Activated CD4-positive, alpha-beta memory T cell treated with anti-CD3 and anti-CD28 coated beads for 36 hours (primary cell): Measurements from ENCODE around the gene CYB5R4. TPM values are rescaled to one million over a fixed set of nuclear protein-coding genes. Genes with fewer than 3 reads are reported as not detected.
"Not testable (repeated sequence)": the region's sequence is repeated elsewhere in the genome, so short reads cannot be mapped to it uniquely, and the experiment has no call there.

Source experiments
- CTCF ChIA-PET: fragments of 350-600 bp; sonication (Branson Sonifier 250); formaldehyde crosslinking; loops from one replicate; lab custom pipeline; 2021; ENCODE audit warnings: antibody characterized with exemption, inconsistent platforms; lab: Charles Lee
- POLR2A ChIA-PET: fragments of 350-600 bp; sonication (Branson Sonifier 250); formaldehyde crosslinking; loops from one replicate; lab custom pipeline; 2021; ENCODE audit warnings: antibody characterized with exemption; lab: Charles Lee
- DNase-seq: peaks from one replicate; pipeline ENCODE4 v3.0.0-alpha.2; 2020
- H3K27ac Mint-ChIP-seq: one replicate; pipeline ENCODE4 v1.8.0; 2021; ENCODE audit warnings: mixed read lengths
- H3K27me3 Mint-ChIP-seq: one replicate; pipeline ENCODE4 v1.8.0; 2021; ENCODE audit warnings: mixed read lengths
- H3K36me3 Mint-ChIP-seq: one replicate; pipeline ENCODE4 v1.8.0; 2021; ENCODE audit warnings: mixed read lengths
- H3K4me1 Mint-ChIP-seq: one replicate; pipeline ENCODE4 v1.8.0; 2021; ENCODE audit warnings: low read depth, mixed read lengths
- H3K4me3 Mint-ChIP-seq: one replicate; pipeline ENCODE4 v1.8.0; 2021; ENCODE audit warnings: mild to moderate bottlenecking, mixed read lengths
- H3K9me3 Mint-ChIP-seq: one replicate; pipeline ENCODE4 v1.8.0; 2021; ENCODE audit warnings: mixed read lengths
- intact Hi-C: fragments of 100-400 bp; cut with micrococcal nuclease; formaldehyde crosslinking; loops from one replicate; pipeline ENCODE4 v1.15.1; 2023
- total RNA-seq, 2 experiments: library from RNA; stranded (reverse); gene quantifications; one replicate each; pipeline ENCODE4 v1.2.3, GENCODE V29; 2021

The CYB5R4 gene
- total RNA-seq, 2 experiments from 2014 or later = 26.2 to 29.8 TPM

- DNase-seq = no peak
- peaks cover 48% of the 10 kb centered on the region for H3K36me3 Mint-ChIP-seq
- POLR2A ChIA-PET = no interaction called here
These were observed 68.0 kb downstream of the CYB5R4 start for GRCh38 chr6:83927470-83927869.

GRCh38 chr6:83928286-83928685, 68.8 kb downstream of the CYB5R4 start:
- Mint-ChIP-seq H3K9me3 (no peaks in the 10 kb centered on the region), H3K4me3 (no peak overlapping the region), H3K27ac (no peak overlapping the region), H3K36me3 (peaks cover 44% of the 10 kb centered on the region), H3K27me3 (no peaks in the 10 kb centered on the region), H3K4me1 (no peaks in the 10 kb centered on the region)
- ChIA-PET CTCF (interaction anchor here (0.6 kb wide), 1 partner anchor 299 kb away, joined by 3 read pairs; the partner anchor contains the start of gene CEP162), POLR2A (no interaction called here)
- no peak for DNase-seq
- intact Hi-C loops = no loop called here

More at GRCh38 chr6:83927470-83927869, 68.0 kb downstream of the CYB5R4 start:
- H3K4me3 Mint-ChIP-seq = no peak overlapping the region
- no peak overlapping the region for H3K27ac Mint-ChIP-seq
- H3K27me3 Mint-ChIP-seq = no peaks in the 10 kb centered on the region
- H3K4me1 Mint-ChIP-seq = no peaks in the 10 kb centered on the region
- CTCF ChIA-PET = interaction anchor here (0.6 kb wide), 1 partner anchor 295 kb away, joined by 3 read pairs; no protein-coding TSS in a partner anchor
- intact Hi-C loops = no loop called here
- no peaks in the 10 kb centered on the region for H3K9me3 Mint-ChIP-seq

GRCh38 chr6:83946201-83946833, 86.8 kb downstream of the CYB5R4 start:
- H3K27ac Mint-ChIP-seq, intact Hi-C loops, H3K4me3 Mint-ChIP-seq, H3K27me3 Mint-ChIP-seq, DNase-seq, CTCF ChIA-PET, POLR2A ChIA-PET, H3K4me1 Mint-ChIP-seq: not testable (repeated sequence)
- H3K9me3 Mint-ChIP-seq = peaks cover 47% of the 10 kb centered on the region
- peaks cover 45% of the 10 kb centered on the region for H3K36me3 Mint-ChIP-seq

DNA sequence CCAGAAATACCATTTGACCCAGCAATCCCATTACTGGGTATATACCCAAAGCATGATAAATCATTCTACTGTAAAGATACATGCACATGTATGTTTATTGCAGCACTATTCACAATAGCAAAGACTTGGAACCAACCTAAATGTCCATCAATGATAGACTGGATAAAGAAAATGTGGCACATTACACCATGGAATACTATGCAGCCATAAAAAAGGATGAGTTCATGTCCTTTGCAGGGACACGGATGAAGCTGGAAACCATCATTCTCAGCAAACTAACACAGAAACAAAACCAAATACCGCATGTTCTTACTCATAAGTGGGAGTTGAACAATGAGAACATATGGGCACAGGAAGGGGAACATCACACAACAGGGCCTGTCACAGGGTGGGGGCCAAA, 88.5 kb downstream of the CYB5R4 start:
- Mint-ChIP-seq H3K36me3 (peaks cover 41% of the 10 kb centered on the region), H3K9me3 (peaks cover 47% of the 10 kb centered on the region)
- H3K4me1 Mint-ChIP-seq, H3K27ac Mint-ChIP-seq, POLR2A ChIA-PET, CTCF ChIA-PET, H3K4me3 Mint-ChIP-seq, intact Hi-C loops, H3K27me3 Mint-ChIP-seq, DNase-seq: not testable (repeated sequence)

DNA sequence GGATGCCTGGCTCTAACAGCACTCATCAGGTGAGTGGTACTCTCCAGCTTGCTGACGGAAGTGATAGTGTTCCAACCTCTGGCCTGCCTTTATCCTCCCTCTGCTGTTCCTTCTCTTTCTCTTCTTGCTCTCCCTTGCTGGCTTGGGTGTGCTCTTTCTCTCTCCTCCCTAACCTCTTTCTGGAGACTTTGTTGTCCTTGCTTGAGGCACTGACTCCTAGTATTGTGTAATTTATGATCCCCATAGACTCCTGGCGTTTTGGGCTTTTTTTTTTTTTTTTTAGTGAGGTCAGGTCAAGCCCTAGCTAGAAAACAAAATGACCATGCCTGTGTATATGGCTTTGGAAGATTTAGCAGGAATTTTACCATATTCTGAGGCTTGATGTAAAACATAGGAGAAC, 89.4 kb downstream of the CYB5R4 start:
- POLR2A ChIA-PET = no interaction called here
- Mint-ChIP-seq H3K36me3 (peaks cover 35% of the 10 kb centered on the region), H3K4me3 (no peak overlapping the region), H3K4me1 (peaks cover 2% of the 10 kb centered on the region), H3K27ac (no peak overlapping the region), H3K27me3 (no peaks in the 10 kb centered on the region), H3K9me3 (peaks cover 40% of the 10 kb centered on the region)
- intact Hi-C loops = no loop called here
- CTCF ChIA-PET = no interaction called here
- DNase-seq = no peak

DNA sequence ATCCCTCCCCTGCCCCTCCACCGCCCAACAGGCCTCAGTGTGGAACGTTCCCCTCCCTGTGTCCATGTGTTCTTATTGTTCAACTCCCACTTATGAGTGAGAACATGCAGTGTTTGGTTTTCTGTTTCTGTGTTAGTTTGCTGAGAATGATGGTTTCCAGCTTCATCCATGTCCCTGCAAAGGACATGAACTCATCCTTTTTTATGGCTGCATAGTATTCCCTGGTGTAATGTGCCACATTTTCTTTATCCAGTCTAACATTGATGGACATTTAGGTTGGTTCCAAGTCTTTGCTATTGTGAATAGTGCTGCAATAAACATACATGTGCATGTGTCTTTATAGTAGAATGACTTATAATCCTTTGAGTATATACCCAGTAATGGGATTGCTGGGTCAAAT, 91.9 kb downstream of the CYB5R4 start:
- Mint-ChIP-seq H3K9me3 (peaks cover 16% of the 10 kb centered on the region), H3K36me3 (peaks cover 44% of the 10 kb centered on the region)
- H3K27ac Mint-ChIP-seq, H3K27me3 Mint-ChIP-seq, H3K4me1 Mint-ChIP-seq, POLR2A ChIA-PET, H3K4me3 Mint-ChIP-seq, CTCF ChIA-PET, intact Hi-C loops, DNase-seq: not testable (repeated sequence)

- Mint-ChIP-seq H3K9me3 (peaks cover 3% of the 10 kb centered on the region), H3K36me3 (peaks cover 42% of the 10 kb centered on the region), H3K4me3 (no peak overlapping the region), H3K4me1 (peaks cover 2% of the 10 kb centered on the region), H3K27ac (no peak overlapping the region), H3K27me3 (no peaks in the 10 kb centered on the region)
- no peak for DNase-seq
- intact Hi-C loops = no loop called here
- CTCF ChIA-PET = no interaction called here
- POLR2A ChIA-PET = no interaction called here
These were observed 93.3 kb downstream of the CYB5R4 start for GRCh38 chr6:83952830-83953229.

- peaks cover 3% of the 10 kb centered on the region for H3K9me3 Mint-ChIP-seq
- H3K4me3 Mint-ChIP-seq = no peak overlapping the region
- no peak for DNase-seq
- ChIA-PET POLR2A (no interaction called here), CTCF (interaction anchor here (1.0 kb wide), 1 partner anchor 339 kb away, joined by 3 read pairs; no protein-coding TSS in a partner anchor)
- H3K4me1 Mint-ChIP-seq = peaks cover 2% of the 10 kb centered on the region
- no peaks in the 10 kb centered on the region for H3K27me3 Mint-ChIP-seq
- peaks cover 49% of the 10 kb centered on the region for H3K36me3 Mint-ChIP-seq
- intact Hi-C loops = no loop called here
- no peak overlapping the region for H3K27ac Mint-ChIP-seq
These were observed 94.9 kb downstream of the CYB5R4 start for GRCh38 chr6:83954371-83954770.

- H3K9me3 Mint-ChIP-seq = peaks cover 3% of the 10 kb centered on the region
- H3K27me3 Mint-ChIP-seq = no peaks in the 10 kb centered on the region
- no peak overlapping the region for H3K4me3 Mint-ChIP-seq
- CTCF ChIA-PET = no interaction called here
- H3K4me1 Mint-ChIP-seq = no peaks in the 10 kb centered on the region
- DNase-seq = no peak
- no peak overlapping the region for H3K27ac Mint-ChIP-seq
- intact Hi-C loops = no loop called here
- POLR2A ChIA-PET = no interaction called here
- peaks cover 63% of the 10 kb centered on the region for H3K36me3 Mint-ChIP-seq
These were observed 98.8 kb downstream of the CYB5R4 start for GRCh38 chr6:83958241-83958685.

DNA sequence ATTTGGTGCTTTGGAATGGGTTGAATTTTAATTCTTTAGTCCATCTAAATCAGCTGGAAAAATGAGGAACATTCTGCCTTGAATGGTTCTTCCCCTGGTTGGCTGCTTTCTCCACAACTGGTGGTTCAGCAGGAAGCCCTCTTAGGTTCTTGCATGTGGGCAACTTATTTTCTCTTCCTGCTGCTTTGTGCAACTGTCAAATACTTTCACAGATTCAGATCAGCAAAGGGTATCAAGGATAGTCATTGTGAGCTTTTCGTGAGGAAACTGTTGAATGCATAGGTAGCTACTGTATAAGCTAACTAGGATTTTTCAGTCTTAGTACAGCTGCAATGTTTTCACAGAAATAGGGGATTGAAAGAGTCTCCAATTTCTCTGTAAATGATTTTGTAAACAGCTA, 101.2 kb downstream of the CYB5R4 start:
- POLR2A ChIA-PET = no interaction called here
- peaks cover 27% of the 10 kb centered on the region for H3K9me3 Mint-ChIP-seq
- no peak overlapping the region for H3K27ac Mint-ChIP-seq
- no peak for DNase-seq
- CTCF ChIA-PET = interaction anchor here (0.6 kb wide), 1 partner anchor 137 kb away, joined by 3 read pairs; no protein-coding TSS in a partner anchor
- H3K4me1 Mint-ChIP-seq = no peaks in the 10 kb centered on the region
- H3K27me3 Mint-ChIP-seq = no peaks in the 10 kb centered on the region
- no peak overlapping the region for H3K4me3 Mint-ChIP-seq
- intact Hi-C loops = no loop called here
- peaks cover 78% of the 10 kb centered on the region for H3K36me3 Mint-ChIP-seq

DNA sequence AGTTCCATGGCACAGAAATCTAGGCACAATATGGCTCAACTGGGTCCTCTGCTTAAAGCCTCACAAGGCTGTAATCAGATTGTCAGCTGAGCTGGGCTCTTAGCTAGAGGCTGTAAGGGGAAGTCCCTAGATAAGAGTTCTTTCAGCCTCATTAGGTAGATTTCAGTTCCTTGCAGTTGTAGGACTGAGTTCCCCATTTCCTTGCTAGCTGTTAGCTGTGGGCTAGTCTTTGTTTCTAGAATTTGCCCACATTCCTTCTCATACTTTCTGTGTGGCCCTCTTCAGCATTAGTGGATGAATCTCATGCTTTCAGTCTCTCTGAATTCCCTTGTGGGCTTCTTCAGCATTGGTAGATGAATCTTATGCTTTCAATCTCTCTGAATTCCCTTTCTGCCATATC, 103.1 kb downstream of the CYB5R4 start:
- Mint-ChIP-seq H3K27me3 (no peaks in the 10 kb centered on the region), H3K4me1 (no peaks in the 10 kb centered on the region), H3K4me3 (no peak overlapping the region), H3K36me3 (peaks cover 72% of the 10 kb centered on the region), H3K9me3 (peaks cover 32% of the 10 kb centered on the region), H3K27ac (no peak overlapping the region)
- ChIA-PET CTCF (no interaction called here), POLR2A (no interaction called here)
- DNase-seq = no peak
- intact Hi-C loops = no loop called here

GRCh38 chr6:83966539-83966938, 107.0 kb downstream of the CYB5R4 start:
- Mint-ChIP-seq H3K9me3 (peaks cover 56% of the 10 kb centered on the region), H3K4me1 (no peaks in the 10 kb centered on the region), H3K4me3 (no peak overlapping the region), H3K36me3 (peaks cover 41% of the 10 kb centered on the region), H3K27me3 (no peaks in the 10 kb centered on the region), H3K27ac (no peak overlapping the region)
- intact Hi-C loops = no loop called here
- no peak for DNase-seq
- POLR2A ChIA-PET = no interaction called here
- CTCF ChIA-PET = no interaction called here

- H3K4me1 Mint-ChIP-seq = no peaks in the 10 kb centered on the region
- no peak overlapping the region for H3K27ac Mint-ChIP-seq
- ChIA-PET CTCF (no interaction called here), POLR2A (no interaction called here)
- no peak for DNase-seq
- no peak overlapping the region for H3K4me3 Mint-ChIP-seq
- intact Hi-C loops = no loop called here
- peaks cover 6% of the 10 kb centered on the region for H3K36me3 Mint-ChIP-seq
- H3K27me3 Mint-ChIP-seq = no peaks in the 10 kb centered on the region
- peaks cover 29% of the 10 kb centered on the region for H3K9me3 Mint-ChIP-seq
These were observed 111.1 kb downstream of the CYB5R4 start for GRCh38 chr6:83970582-83970981.
